CD4-positive, alpha-beta T cell (primary cell): ENCODE measurements around the gene ESYT2. TPM values are rescaled to one million over a fixed set of nuclear protein-coding genes. Genes with fewer than 3 reads are reported as not detected.

Source experiments
- ATAC-seq: fragments of 200-7000 bp; cut with Tn5 transposase; one replicate; pipeline ENCODE4 v1.10.0; 2022; ENCODE audit warnings: mild to moderate bottlenecking; ENCODE audit not compliant: poor library complexity
- CTCF ChIA-PET: fragments of 350-600 bp; sonication (Branson Sonifier 250); formaldehyde crosslinking; loops from one replicate; lab custom pipeline; 2021; ENCODE audit warnings: antibody characterized with exemption, inconsistent platforms; lab: Charles Lee
- POLR2A ChIA-PET: fragments of 350-600 bp; sonication (Branson Sonifier 250); formaldehyde crosslinking; loops from one replicate; lab custom pipeline; 2021; ENCODE audit warnings: antibody characterized with exemption, inconsistent platforms; lab: Charles Lee
- DNase-seq, 14 experiments: peaks; one replicate each; pipeline ENCODE4 v3.0.0-alpha.2; 2013 to 2020; ENCODE audit warnings: mixed read lengths in 2 of 14
- H3K27ac ChIP-seq, 2 donors: one replicate each; pipeline versions ENCODE4 v1.5.1 to v1.7.0; 2013; ENCODE audit warnings: low read length in 2 of 2, low read depth in 1 of 2, mild to moderate bottlenecking in 1 of 2
- H3K27me3 ChIP-seq, 2 experiments: 1 replicate in 1 of 2; 2 replicates in 1 of 2; pipeline versions ENCODE4 v1.6.1 to v1.7.0; 2013; ENCODE audit warnings: low read length in 2 of 2, control low read depth in 1 of 2, mild to moderate bottlenecking in 1 of 2, moderate library complexity in 1 of 2; ENCODE audit not compliant: insufficient read depth in 2 of 2, control insufficient read depth in 1 of 2
- H3K36me3 ChIP-seq: one replicate; pipeline ENCODE4 v1.6.1; 2013; ENCODE audit warnings: low read length, control low read depth; ENCODE audit not compliant: insufficient read depth
- H3K4me1 ChIP-seq: one replicate; pipeline ENCODE4 v1.6.1; 2013; ENCODE audit warnings: low read length, control low read depth; ENCODE audit not compliant: insufficient read depth
- H3K4me3 ChIP-seq: one replicate; pipeline ENCODE4 v1.5.1; 2013; ENCODE audit warnings: mild to moderate bottlenecking, low read length, moderate library complexity
- H3K9me3 ChIP-seq, 2 experiments: 1 replicate in 1 of 2; 2 replicates in 1 of 2; pipeline versions ENCODE4 v1.6.1 to v1.7.0; 2013; ENCODE audit warnings: low read length in 2 of 2, mild to moderate bottlenecking in 2 of 2, control low read depth in 1 of 2, moderate library complexity in 1 of 2; ENCODE audit not compliant: control insufficient read depth in 1 of 2, insufficient read depth in 1 of 2
- H3K27ac Mint-ChIP-seq: one replicate; pipeline ENCODE4 v1.8.0; 2020; ENCODE audit warnings: mixed read lengths
- H3K27me3 Mint-ChIP-seq: one replicate; pipeline ENCODE4 v1.8.0; 2021; ENCODE audit warnings: mixed read lengths
- H3K36me3 Mint-ChIP-seq: one replicate; pipeline ENCODE4 v1.8.0; 2021; ENCODE audit warnings: low read depth, mixed read lengths
- H3K4me1 Mint-ChIP-seq: one replicate; pipeline ENCODE4 v1.8.0; 2021; ENCODE audit warnings: low read depth, mixed read lengths
- H3K4me3 Mint-ChIP-seq: one replicate; pipeline ENCODE4 v1.8.0; 2020; ENCODE audit warnings: mild to moderate bottlenecking, mixed read lengths
- H3K9me3 Mint-ChIP-seq: one replicate; pipeline ENCODE4 v1.8.0; 2020; ENCODE audit warnings: mixed read lengths
- CTCF ChIP-seq: fragments of 200-600 bp; IDR thresholded peaks from one replicate; pipeline ENCODE4 v1.8.0; 2022; ENCODE audit warnings: antibody characterized with exemption, mild to moderate bottlenecking
- intact Hi-C, 2 experiments: fragments of 100-400 bp; cut with DNase I in 1 of 2; cut with micrococcal nuclease in 1 of 2; formaldehyde crosslinking; loops; one replicate each; pipeline versions ENCODE4 v1.15.1 to v1.9.0; 2023 to 2025; cut with DNase I, micrococcal nuclease
- total RNA-seq, 174 experiments: library from RNA in 2 of 174; stranded (reverse) in 2 of 174; gene quantifications; one replicate each; pipeline ENCODE4 v1.2.3 and lab custom pipeline; 2021 to 2026

ESYT2 gene
- total RNA-seq, 2 experiments from 2014 or later, result 106 to 112 TPM

- ChIA-PET CTCF (no interaction called here), POLR2A (no interaction called here)
- Histone ChIP-seq H3K27ac (no peak overlapping the region), H3K36me3 (peaks cover 4% of the 10 kb centered on the region), H3K4me3 (no peak overlapping the region), H3K27me3 (no peaks in the 10 kb centered on the region), H3K4me1 (no peaks in the 10 kb centered on the region), H3K9me3 (no peaks in the 10 kb centered on the region)
- intact Hi-C loops, result no loop called here
- Mint-ChIP-seq H3K27me3 (no peaks in the 10 kb centered on the region), H3K27ac (no peak overlapping the region), H3K9me3 (no peaks in the 10 kb centered on the region), H3K4me1 (peaks cover 4% of the 10 kb centered on the region), H3K36me3 (peaks cover 22% of the 10 kb centered on the region), H3K4me3 (no peak overlapping the region)
- ATAC-seq (no peak), DNase-seq (no peak)
- no peak for TF ChIP-seq CTCF
These were observed 145.0 kb downstream of the ESYT2 start for GRCh38 chr7:158684329-158684728.

- no peak for ATAC-seq
These were observed 145.8 kb downstream of the ESYT2 start for GRCh38 chr7:158683541-158683940.

GRCh38 chr7:158682456-158682855 is 146.9 kb downstream of the ESYT2 start:
- TF ChIP-seq CTCF, result no peak
- ChIA-PET CTCF (no interaction called here), POLR2A (no interaction called here)

More at GRCh38 chr7:158683541-158683940, 145.8 kb downstream of the ESYT2 start:
- Mint-ChIP-seq H3K4me3 (no peak overlapping the region), H3K36me3 (peaks cover 24% of the 10 kb centered on the region), H3K4me1 (peaks cover 4% of the 10 kb centered on the region), H3K27me3 (no peaks in the 10 kb centered on the region), H3K9me3 (no peaks in the 10 kb centered on the region), H3K27ac (no peak overlapping the region)
- H3K9me3 ChIP-seq, result no peaks in the 10 kb centered on the region
- intact Hi-C loops, result no loop called here
- peaks cover 4% of the 10 kb centered on the region for H3K36me3 ChIP-seq
- CTCF ChIA-PET, result no interaction called here
- POLR2A ChIA-PET, result no interaction called here
- H3K27me3 ChIP-seq, result no peaks in the 10 kb centered on the region
- no peak overlapping the region for H3K27ac ChIP-seq
- TF ChIP-seq CTCF, result no peak
- H3K4me3 ChIP-seq, result no peak overlapping the region
- H3K4me1 ChIP-seq, result no peaks in the 10 kb centered on the region
- no peak for DNase-seq

More at GRCh38 chr7:158682456-158682855, 146.9 kb downstream of the ESYT2 start:
- H3K9me3 Mint-ChIP-seq, result no peaks in the 10 kb centered on the region
- Histone ChIP-seq H3K27me3 (no peaks in the 10 kb centered on the region), H3K27ac (no peak overlapping the region), H3K4me1 (no peaks in the 10 kb centered on the region), H3K9me3 (no peaks in the 10 kb centered on the region), H3K4me3 (no peak overlapping the region), H3K36me3 (peaks cover 4% of the 10 kb centered on the region)
- no peaks in the 10 kb centered on the region for H3K27me3 Mint-ChIP-seq
- no peak for ATAC-seq
- no peak overlapping the region for H3K27ac Mint-ChIP-seq
- no peak for DNase-seq
- H3K4me1 Mint-ChIP-seq, result peaks cover 4% of the 10 kb centered on the region
- H3K36me3 Mint-ChIP-seq, result peaks cover 15% of the 10 kb centered on the region
- intact Hi-C loops, result no loop called here
- H3K4me3 Mint-ChIP-seq, result no peak overlapping the region

Other genes with a start within 250 kb of the ESYT2 start
- under 1 TPM; 0.34 to 0.44 TPM for gene PTPRN2, start 241.7 kb downstream of the ESYT2 start, total RNA-seq
- gene NCAPG2, start 124.7 kb downstream of the ESYT2 start, total RNA-seq, result 10 to 100 TPM in 1 of 2 experiments, 1 to 10 TPM in 1; 9.9 to 11.8 TPM
- 10 to 100 TPM; 12.9 to 14.1 TPM for gene DYNC2I1, start 27.0 kb upstream of the ESYT2 start, total RNA-seq